Natural killer cell (primary cell): ENCODE results near the gene PROM1. TPM values are rescaled to one million over a fixed set of nuclear protein-coding genes. Genes with fewer than 3 reads are reported as not detected.
A peak's percentile ranks its signal among the peaks of the same experiment; 100 is the strongest.

Experiments
- ATAC-seq, 3 donors: fragments of 150-1000 bp in 2 of 3; fragments of 200-7000 bp in 1 of 3; cut with Tn5 transposase; 1 replicate in 1 of 3; 2 replicates in 2 of 3; pipeline ENCODE4 v1.10.0; 2021; ENCODE audit warnings: mild to moderate bottlenecking in 2 of 3, moderate library complexity in 2 of 3
- DNase-seq, 2 donors: peaks; one replicate each; pipeline versions ENCODE4 v3.0.0 to v3.0.0-alpha.2; 2013 to 2021; ENCODE audit warnings: mixed read lengths in 1 of 2
- H3K27ac ChIP-seq: one replicate; pipeline ENCODE4 v1.5.1; 2013; ENCODE audit warnings: mild to moderate bottlenecking, low read length
- H3K27me3 ChIP-seq: one replicate; pipeline ENCODE4 v1.6.1; 2013; ENCODE audit warnings: low read length; ENCODE audit not compliant: control insufficient read depth, insufficient read depth
- H3K36me3 ChIP-seq: one replicate; pipeline ENCODE4 v1.6.1; 2013; ENCODE audit warnings: low read length; ENCODE audit not compliant: control insufficient read depth, insufficient read depth
- H3K4me1 ChIP-seq: one replicate; pipeline ENCODE4 v1.6.1; 2013; ENCODE audit warnings: low read length; ENCODE audit not compliant: control insufficient read depth, insufficient read depth
- H3K4me3 ChIP-seq: one replicate; pipeline ENCODE4 v1.5.1; 2013; ENCODE audit warnings: low read length
- H3K9me3 ChIP-seq: one replicate; pipeline ENCODE4 v1.6.1; 2013; ENCODE audit warnings: low read length; ENCODE audit not compliant: control insufficient read depth, insufficient read depth
- H3K27ac Mint-ChIP-seq, 2 donors: one replicate each; pipeline ENCODE4 v1.8.0; 2022; ENCODE audit warnings: mild to moderate bottlenecking in 2 of 2, mixed read lengths in 2 of 2, moderate library complexity in 1 of 2
- H3K27me3 Mint-ChIP-seq, 2 donors: one replicate each; pipeline ENCODE4 v1.8.0; 2022; ENCODE audit warnings: low read depth in 2 of 2, mixed read lengths in 2 of 2
- H3K36me3 Mint-ChIP-seq: one replicate; pipeline ENCODE4 v1.8.0; 2022; ENCODE audit warnings: mixed read lengths
- H3K4me1 Mint-ChIP-seq, 2 donors: one replicate each; pipeline ENCODE4 v1.8.0; 2022; ENCODE audit warnings: mixed read lengths in 2 of 2
- H3K4me3 Mint-ChIP-seq: one replicate; pipeline ENCODE4 v1.8.0; 2022; ENCODE audit warnings: mild to moderate bottlenecking, moderate library complexity, mixed read lengths
- H3K9me3 Mint-ChIP-seq, 2 donors: one replicate each; pipeline ENCODE4 v1.8.0; 2022; ENCODE audit warnings: mixed read lengths in 2 of 2
- WGBS: methylation state at CpG from one replicate; pipeline ENCODE4 v1.1.7; 2013; ENCODE audit warnings: missing lambda C conversion rate; ENCODE audit not compliant: insufficient coverage; 5-methylcytosine and 5-hydroxymethylcytosine counted together
- intact Hi-C: fragments of 100-400 bp; cut with micrococcal nuclease; formaldehyde crosslinking; loops from one replicate; pipeline ENCODE4 v1.14.2; 2022
- total RNA-seq, 4 donors: library from RNA; stranded (reverse); fragments of 120-200 nt in 1 of 4; gene quantifications; one replicate each; pipeline versions ENCODE4 v1.2.3 to v1.2.4, GENCODE V29; 2013 to 2022
- TF ChIP-seq, protein P1 (sequence below): fragments of 200-600 bp; IDR thresholded peaks from one replicate; pipeline ENCODE4 v1.8.0; 2022; ENCODE audit warnings: antibody characterized with exemption

Gene PROM1
- total RNA-seq, 3 donors from 2014 or later (not counting 1 experiment from before 2014, with no cell fraction given), result not detected

DNA sequence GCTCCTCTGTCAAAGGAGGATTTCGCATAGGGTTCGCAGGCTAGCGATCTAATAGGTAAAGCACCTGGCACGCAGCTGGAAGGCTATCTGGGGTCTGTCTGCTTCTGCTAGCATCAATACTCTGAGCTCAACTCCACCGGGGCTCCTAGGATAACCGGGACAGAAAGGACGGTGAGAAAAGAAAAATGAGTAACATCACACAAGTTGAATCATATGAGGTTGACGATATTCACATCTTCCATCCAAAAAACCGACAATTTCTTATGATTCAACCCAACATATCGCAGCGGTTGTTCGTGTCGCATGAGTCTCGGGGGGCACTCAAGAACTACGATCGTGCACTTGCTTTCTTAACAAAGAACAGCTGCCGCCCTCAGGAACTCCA lies 1.8 kb downstream of the PROM1 start:
- DNase-seq, result no peak
- peaks cover 23% of the 10 kb centered on the region for H3K4me1 ChIP-seq
- Mint-ChIP-seq H3K4me3 (peak overlapping the region; percentile 52), H3K27ac (no peak overlapping the region), H3K27me3 (peaks cover 53 to 74% of the 10 kb centered on the region in 2 donors), H3K9me3 (no peaks in the 10 kb centered on the region), H3K4me1 (peaks cover 19 to 22% of the 10 kb centered on the region in 2 donors), H3K36me3 (peaks cover 7% of the 10 kb centered on the region)
- no peaks in the 10 kb centered on the region for H3K36me3 ChIP-seq
- no peak overlapping the region for H3K27ac ChIP-seq
- H3K9me3 ChIP-seq, result no peaks in the 10 kb centered on the region
- peak overlapping the region; percentile 9 for H3K4me3 ChIP-seq
- TF ChIP-seq, protein P1, sequence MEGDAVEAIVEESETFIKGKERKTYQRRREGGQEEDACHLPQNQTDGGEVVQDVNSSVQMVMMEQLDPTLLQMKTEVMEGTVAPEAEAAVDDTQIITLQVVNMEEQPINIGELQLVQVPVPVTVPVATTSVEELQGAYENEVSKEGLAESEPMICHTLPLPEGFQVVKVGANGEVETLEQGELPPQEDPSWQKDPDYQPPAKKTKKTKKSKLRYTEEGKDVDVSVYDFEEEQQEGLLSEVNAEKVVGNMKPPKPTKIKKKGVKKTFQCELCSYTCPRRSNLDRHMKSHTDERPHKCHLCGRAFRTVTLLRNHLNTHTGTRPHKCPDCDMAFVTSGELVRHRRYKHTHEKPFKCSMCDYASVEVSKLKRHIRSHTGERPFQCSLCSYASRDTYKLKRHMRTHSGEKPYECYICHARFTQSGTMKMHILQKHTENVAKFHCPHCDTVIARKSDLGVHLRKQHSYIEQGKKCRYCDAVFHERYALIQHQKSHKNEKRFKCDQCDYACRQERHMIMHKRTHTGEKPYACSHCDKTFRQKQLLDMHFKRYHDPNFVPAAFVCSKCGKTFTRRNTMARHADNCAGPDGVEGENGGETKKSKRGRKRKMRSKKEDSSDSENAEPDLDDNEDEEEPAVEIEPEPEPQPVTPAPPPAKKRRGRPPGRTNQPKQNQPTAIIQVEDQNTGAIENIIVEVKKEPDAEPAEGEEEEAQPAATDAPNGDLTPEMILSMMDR, result no peak
- 7% methylated on average over 17 of the region's 17 CpGs for WGBS
- peaks cover 34% of the 10 kb centered on the region for H3K27me3 ChIP-seq
- peak in 1 of 3 donors; percentile 3 for ATAC-seq
- intact Hi-C loops, result no loop called here

GRCh38 chr4:16079046-16079445 lies 4.8 kb downstream of the PROM1 start:
- ATAC-seq, result no peak
- H3K4me1 ChIP-seq, result peaks cover 23% of the 10 kb centered on the region
- TF ChIP-seq, protein P1, result no peak
- H3K36me3 ChIP-seq, result no peaks in the 10 kb centered on the region
- peaks cover 2% of the 10 kb centered on the region for H3K36me3 Mint-ChIP-seq
- no peaks in the 10 kb centered on the region for H3K9me3 Mint-ChIP-seq
- no peak overlapping the region for H3K4me3 ChIP-seq
- DNase-seq, result no peak
- no peaks in the 10 kb centered on the region for H3K9me3 ChIP-seq
- peaks cover 23% of the 10 kb centered on the region for H3K27me3 ChIP-seq
- intact Hi-C loops, result no loop called here
- no peak overlapping the region for H3K27ac ChIP-seq
- peaks cover 16 to 19% of the 10 kb centered on the region in 2 donors for H3K4me1 Mint-ChIP-seq
- WGBS, result 40% methylated on average over 1 of the region's 1 CpG
- H3K4me3 Mint-ChIP-seq, result no peak overlapping the region
- no peak overlapping the region for H3K27ac Mint-ChIP-seq
- H3K27me3 Mint-ChIP-seq, result peaks cover 28 to 53% of the 10 kb centered on the region in 2 donors

DNA sequence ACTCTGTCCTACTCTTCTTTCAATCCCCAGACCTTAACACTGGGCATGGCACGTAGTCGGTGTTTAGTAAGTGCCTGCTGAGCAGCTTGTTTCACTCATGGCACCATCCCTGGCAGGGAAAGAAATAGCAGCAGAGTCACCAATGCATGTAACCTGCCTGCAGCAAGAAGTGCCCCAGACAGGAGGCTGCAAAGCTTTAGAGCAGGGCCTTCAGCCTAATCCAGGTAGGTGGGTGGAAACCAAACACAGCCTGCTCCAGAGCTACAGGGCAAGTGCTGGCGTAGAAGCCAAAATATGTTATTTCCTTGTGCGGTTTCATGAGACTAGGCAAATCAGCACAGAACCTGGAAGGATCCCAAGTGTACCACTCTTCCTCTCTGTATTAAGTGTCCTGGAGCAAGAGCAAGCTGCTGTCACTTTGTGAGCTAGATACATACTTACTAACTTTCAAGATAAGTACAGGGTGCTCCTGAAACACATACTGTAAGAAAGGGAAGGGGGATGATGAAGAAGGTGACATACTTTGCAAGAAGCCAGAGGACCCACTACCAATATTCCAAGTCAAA lies 5.5 kb downstream of the PROM1 start:
- DNase-seq (no peak), ATAC-seq (no peak)
- Histone ChIP-seq H3K4me3 (no peak overlapping the region), H3K9me3 (no peaks in the 10 kb centered on the region), H3K4me1 (peaks cover 15% of the 10 kb centered on the region), H3K27ac (no peak overlapping the region), H3K36me3 (no peaks in the 10 kb centered on the region), H3K27me3 (peaks cover 17% of the 10 kb centered on the region)
- no peak overlapping the region for H3K4me3 Mint-ChIP-seq
- H3K27ac Mint-ChIP-seq, result no peak overlapping the region
- intact Hi-C loops, result no loop called here
- peaks cover 12 to 16% of the 10 kb centered on the region in 2 donors for H3K4me1 Mint-ChIP-seq
- no peaks in the 10 kb centered on the region for H3K36me3 Mint-ChIP-seq
- TF ChIP-seq, protein P1, result no peak
- WGBS, result 85% methylated on average over 4 of the region's 4 CpGs
- H3K27me3 Mint-ChIP-seq, result peaks cover 29 to 57% of the 10 kb centered on the region in 2 donors
- H3K9me3 Mint-ChIP-seq, result no peaks in the 10 kb centered on the region

- no peak for DNase-seq
- TF ChIP-seq, protein P1, result no peak
- no peak for ATAC-seq
- Histone ChIP-seq H3K36me3 (no peaks in the 10 kb centered on the region), H3K27me3 (peaks cover 13% of the 10 kb centered on the region), H3K4me1 (peaks cover 10% of the 10 kb centered on the region), H3K27ac (no peak overlapping the region), H3K4me3 (no peak overlapping the region), H3K9me3 (no peaks in the 10 kb centered on the region)
- H3K4me1 Mint-ChIP-seq, result peaks cover 11 to 13% of the 10 kb centered on the region in 2 donors
- H3K9me3 Mint-ChIP-seq, result no peaks in the 10 kb centered on the region
- 67% methylated on average over 4 of the region's 4 CpGs for WGBS
- no peak overlapping the region for H3K27ac Mint-ChIP-seq
- intact Hi-C loops, result no loop called here
- no peaks in the 10 kb centered on the region for H3K36me3 Mint-ChIP-seq
- peaks cover 32 to 60% of the 10 kb centered on the region in 2 donors for H3K27me3 Mint-ChIP-seq
- no peak overlapping the region for H3K4me3 Mint-ChIP-seq
These were observed 6.0 kb downstream of the PROM1 start for GRCh38 chr4:16077786-16078185.
